Measurements from ENCODE around the gene COPS3.

COPS3 gene

DNA sequence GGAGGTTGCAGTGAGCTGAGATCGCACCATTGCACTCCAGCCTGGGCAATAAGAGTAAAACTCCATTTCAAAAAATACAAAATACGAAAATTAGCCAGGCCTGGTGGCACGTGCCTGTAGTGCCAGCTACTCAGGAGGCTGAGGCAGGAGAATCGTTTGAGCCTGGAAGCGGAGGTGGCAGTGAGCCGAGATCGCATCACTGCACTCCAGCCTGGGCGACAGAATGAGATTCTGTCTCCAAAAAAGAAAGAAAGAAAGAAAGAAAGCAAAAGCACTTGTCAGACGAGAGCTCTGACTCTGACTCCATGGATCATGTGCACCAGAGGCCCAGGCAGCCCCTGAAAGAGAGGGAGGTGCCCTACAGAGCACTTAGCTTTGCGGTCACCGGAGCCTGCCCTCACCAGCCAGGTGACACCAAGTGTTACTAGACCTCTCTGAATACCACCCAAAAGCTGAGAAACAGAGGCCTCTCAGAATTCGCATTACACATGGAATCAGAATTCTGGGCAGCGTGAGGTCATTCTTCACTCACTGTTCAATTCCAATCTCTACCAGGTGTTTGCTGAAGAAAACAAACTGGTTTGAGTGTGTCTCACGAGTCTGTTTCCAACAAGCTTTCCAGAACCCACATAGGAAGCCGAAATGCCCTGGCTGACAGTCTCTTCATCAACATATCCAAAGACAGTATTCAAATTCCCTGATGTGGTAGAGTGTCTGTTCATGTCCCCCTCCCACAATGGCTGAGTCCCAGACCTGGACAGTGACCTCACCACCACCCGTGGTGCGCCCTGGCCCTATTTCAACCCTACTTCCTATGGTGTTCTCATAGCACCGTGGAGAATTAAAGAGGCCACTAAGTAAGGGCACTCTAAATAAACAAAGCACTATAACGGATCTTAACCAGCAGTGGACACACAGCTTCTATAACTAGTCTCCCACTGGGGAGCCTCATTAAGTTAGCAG is 45.6 kb downstream of the COPS3 start:
- peak; percentile 60 for DNase-seq (ENCODE audit: low read depth)
- peak overlapping the region; percentile 99 for H3K4me3 ChIP-seq (ENCODE audit: low read depth, low read length)
- in situ Hi-C loops (cut with HindIII; ENCODE audit: low sequenced_read_pairs), result no loop called here
- TF ChIP-seq, protein P1, sequence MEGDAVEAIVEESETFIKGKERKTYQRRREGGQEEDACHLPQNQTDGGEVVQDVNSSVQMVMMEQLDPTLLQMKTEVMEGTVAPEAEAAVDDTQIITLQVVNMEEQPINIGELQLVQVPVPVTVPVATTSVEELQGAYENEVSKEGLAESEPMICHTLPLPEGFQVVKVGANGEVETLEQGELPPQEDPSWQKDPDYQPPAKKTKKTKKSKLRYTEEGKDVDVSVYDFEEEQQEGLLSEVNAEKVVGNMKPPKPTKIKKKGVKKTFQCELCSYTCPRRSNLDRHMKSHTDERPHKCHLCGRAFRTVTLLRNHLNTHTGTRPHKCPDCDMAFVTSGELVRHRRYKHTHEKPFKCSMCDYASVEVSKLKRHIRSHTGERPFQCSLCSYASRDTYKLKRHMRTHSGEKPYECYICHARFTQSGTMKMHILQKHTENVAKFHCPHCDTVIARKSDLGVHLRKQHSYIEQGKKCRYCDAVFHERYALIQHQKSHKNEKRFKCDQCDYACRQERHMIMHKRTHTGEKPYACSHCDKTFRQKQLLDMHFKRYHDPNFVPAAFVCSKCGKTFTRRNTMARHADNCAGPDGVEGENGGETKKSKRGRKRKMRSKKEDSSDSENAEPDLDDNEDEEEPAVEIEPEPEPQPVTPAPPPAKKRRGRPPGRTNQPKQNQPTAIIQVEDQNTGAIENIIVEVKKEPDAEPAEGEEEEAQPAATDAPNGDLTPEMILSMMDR (IDR thresholded peaks at IDR 0.05; ENCODE audit: low read depth, low read length, missing control alignments), result no peak

DNA sequence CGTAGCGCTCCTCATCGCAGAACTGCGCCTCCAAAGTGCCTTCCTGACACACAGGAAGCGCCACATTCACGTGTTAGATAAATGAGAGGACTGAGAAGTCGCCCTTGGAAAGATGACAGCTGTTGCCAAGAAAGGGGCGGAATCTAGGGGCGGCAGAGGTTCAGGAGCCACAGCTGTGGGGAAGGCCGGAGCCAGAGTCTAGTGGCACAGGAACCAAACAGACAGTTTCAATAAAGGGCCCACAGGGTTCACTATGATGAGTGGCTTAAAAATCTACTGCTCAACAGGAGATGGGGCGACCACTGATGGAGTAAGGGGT is 48.8 kb downstream of the COPS3 start:
- in situ Hi-C loops (cut with HindIII; ENCODE audit: low sequenced_read_pairs), result no loop called here
- no peak for DNase-seq (ENCODE audit: low read depth)
- TF ChIP-seq, protein P1 (IDR thresholded peaks at IDR 0.05; ENCODE audit: low read depth, low read length, missing control alignments), result no peak
- H3K4me3 ChIP-seq (ENCODE audit: low read depth, low read length), result no peak overlapping the region

DNA sequence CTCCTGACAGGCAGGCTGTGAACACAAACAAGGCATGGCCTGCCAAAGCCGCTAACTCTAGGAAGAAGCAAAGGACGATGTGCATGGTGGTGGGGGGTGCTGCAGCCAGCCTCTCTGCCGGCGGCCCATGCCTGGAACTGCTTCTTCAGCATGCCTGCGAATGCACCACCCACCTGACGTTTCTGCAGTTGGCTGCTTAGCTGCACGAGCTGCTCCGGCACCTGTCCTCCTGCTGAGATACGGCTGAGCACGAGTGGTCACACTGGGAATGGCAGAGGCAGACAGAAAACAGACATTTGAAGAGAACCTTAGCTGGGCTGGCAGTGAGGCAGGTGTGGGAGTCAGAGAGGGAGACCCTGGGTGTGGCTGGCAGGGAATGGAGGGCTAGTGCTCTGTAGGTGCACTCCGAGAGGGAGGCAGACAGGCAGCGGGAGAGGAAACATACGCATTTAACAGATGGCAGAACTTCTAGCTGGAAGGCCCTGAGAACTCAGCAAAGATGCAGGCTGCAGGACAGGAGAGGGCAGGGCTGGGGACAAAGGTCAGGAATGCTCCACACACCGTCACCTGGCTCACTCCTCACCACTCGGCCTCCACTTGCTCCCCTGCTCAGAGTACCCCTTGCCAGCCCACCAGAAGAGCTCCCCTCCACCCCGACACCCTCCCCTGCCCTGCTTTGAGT is 49.3 kb downstream of the COPS3 start:
- in situ Hi-C loops (cut with HindIII; ENCODE audit: low sequenced_read_pairs), result no loop called here
- H3K4me3 ChIP-seq (ENCODE audit: low read depth, low read length), result no peak overlapping the region
- no peak for DNase-seq (ENCODE audit: low read depth)
- TF ChIP-seq, protein P1 (IDR thresholded peaks at IDR 0.05; ENCODE audit: low read depth, low read length, missing control alignments), result no peak

DNA sequence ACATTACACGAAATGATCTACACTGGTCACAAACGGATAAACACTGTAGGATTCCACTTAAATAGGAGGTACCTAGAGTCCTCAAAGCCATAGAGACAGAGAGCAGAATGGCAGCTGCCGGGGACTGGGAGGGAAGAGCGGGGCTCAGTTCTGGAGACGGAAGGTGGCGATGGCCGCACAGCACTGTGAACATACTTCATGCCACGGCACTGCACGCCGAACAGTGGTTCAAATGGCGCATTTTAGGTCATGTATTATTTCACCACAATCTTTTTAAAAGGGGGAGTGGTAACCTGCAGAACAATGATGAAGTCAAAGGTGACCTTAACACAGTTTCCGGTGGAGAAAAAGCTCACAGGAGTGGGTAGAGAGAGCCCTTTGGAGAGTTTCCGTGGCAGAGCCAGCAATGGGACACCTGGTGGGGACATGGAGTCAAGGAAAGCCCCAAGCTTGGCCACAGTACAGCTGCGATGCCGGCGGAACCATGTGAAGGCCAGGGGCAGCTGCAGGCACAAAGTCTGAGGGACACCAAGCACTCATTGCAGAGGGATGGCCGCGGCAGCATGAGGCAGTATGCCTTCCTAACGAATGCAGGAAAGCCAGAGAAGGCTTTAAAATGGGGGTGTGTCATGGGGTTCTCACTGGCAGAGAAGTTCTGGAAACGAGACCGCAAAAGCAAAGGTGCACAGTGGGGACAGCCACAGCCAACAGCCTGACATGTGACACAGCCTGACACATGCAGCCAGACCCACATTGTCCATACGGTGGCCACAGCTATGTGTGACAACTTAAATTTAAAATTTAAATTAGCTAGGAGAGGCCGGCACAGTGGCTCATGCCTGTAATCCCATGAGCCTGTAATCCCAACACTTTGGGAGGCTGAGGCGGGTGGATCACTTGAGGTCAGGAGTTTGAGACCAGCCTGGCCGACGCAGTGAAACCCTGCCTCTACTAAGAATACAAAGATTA is 51.3 kb downstream of the COPS3 start:
- H3K4me3 ChIP-seq (ENCODE audit: low read depth, low read length), result no peak overlapping the region
- no peak for DNase-seq (ENCODE audit: low read depth)
- in situ Hi-C loops (cut with HindIII; ENCODE audit: low sequenced_read_pairs), result no loop called here
- TF ChIP-seq, protein P1 (IDR thresholded peaks at IDR 0.05; ENCODE audit: low read depth, low read length, missing control alignments), result no peak

DNA sequence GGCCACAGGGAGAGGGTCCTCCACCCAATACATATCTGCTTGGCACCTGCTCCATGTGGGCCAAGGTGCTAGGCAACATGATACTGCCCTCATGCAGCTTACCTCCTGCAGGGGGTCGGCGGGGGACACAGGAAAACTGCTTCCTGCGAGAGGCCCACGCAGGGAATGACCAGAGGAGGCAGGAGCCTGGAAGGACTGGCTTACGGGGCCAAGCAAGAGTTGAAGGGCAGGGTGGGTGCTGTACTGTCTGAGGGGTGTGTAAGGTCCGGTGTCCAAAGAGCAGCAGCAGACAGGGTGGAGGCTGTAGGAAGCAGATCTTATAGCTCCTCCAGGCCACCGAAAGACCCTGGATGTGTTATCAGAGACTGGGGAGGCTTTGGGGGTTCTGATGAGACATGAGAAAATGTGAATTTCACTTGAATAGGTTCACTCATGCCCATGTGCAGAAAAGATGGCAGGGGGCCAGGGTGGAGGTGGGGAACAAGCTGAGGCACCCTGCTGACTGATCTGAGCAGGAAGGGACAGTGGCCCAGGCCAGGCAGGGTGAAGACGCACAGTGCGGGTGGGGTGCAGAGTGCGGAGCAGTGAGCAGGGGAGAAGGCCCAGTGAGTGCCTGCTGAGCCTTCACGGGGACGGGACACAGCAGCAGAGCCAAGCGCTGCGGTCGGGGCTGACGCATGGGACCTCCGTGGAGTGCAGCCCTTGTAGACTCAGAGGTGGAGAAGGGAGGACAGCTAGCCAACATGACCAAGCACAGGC is 52.3 kb downstream of the COPS3 start:
- in situ Hi-C loops (cut with HindIII; ENCODE audit: low sequenced_read_pairs), result no loop called here
- H3K4me3 ChIP-seq (ENCODE audit: low read depth, low read length), result no peak overlapping the region
- no peak for DNase-seq (ENCODE audit: low read depth)
- TF ChIP-seq, protein P1 (IDR thresholded peaks at IDR 0.05; ENCODE audit: low read depth, low read length, missing control alignments), result no peak
